GM19463 (cell line): Measurements from ENCODE around the gene ARMH3.
"Not testable (repeated sequence)": the region's sequence is repeated elsewhere in the genome, so short reads cannot be mapped to it uniquely, and the experiment has no call there.

ENCODE experiments used
- ATAC-seq: cut with Tn5 transposase; IDR thresholded peaks from one replicate; pipeline ENCODE4 v1.9.1; 2021; ENCODE audit warnings: mild to moderate bottlenecking, moderate library complexity; ENCODE audit not compliant: unreplicated experiment

The ARMH3 gene

DNA sequence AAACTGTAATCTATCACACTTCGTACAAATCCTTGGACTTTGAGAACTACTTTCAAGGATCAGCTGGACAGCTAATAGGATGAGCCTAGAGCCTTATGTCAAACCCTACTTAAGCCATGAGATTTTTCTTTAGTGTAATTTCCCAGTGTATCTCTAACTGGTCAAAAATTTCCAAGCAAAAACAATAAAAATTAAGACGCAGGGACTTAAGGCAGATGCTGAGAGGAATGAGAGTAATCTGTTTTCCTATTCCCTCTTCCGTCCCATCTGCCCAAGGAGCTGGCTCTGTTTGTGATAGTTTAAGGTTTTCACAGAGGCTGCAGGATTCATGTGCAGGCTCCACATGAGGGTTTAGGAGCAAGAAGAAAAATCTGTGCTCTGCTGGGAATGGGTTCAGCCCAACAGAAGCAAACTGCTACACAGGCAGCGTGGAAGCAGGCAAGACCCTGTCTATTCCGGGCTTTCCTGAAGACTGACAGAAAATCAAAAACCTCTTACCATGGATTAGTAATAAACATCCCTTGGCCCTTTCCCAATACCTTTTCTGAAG is 62.2 kb downstream of the ARMH3 start:
- ATAC-seq, result no peak

- ATAC-seq, result no peak
Measured at GRCh38 chr10:101993221-101993620, 62.8 kb downstream of the ARMH3 start.

- no peak for ATAC-seq
Measured at GRCh38 chr10:101987136-101987535, 68.8 kb downstream of the ARMH3 start.

- no peak for ATAC-seq
Measured at GRCh38 chr10:101986624-101986971, 69.4 kb downstream of the ARMH3 start.

DNA sequence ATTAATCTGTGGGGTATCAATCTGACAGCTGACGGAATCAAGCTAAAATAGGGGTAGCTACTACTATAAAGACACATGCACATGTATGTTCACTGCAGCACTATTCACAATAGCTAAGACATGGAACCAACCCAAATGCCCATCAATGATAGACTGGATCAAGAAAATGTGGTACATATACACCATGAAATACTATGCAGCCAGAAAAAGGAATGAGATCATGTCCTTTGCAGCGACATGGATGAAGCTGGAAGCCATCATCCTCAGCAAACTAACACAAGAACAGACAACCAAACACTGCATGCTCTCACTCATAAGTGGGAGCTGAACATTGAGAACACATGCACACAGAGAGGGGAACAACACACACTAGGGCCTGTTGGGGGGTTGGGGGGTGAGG is 75.3 kb downstream of the ARMH3 start:
- ATAC-seq, result not testable (repeated sequence)

GRCh38 chr10:101974091-101974971 is 81.6 kb downstream of the ARMH3 start:
- ATAC-seq, result no peak

DNA sequence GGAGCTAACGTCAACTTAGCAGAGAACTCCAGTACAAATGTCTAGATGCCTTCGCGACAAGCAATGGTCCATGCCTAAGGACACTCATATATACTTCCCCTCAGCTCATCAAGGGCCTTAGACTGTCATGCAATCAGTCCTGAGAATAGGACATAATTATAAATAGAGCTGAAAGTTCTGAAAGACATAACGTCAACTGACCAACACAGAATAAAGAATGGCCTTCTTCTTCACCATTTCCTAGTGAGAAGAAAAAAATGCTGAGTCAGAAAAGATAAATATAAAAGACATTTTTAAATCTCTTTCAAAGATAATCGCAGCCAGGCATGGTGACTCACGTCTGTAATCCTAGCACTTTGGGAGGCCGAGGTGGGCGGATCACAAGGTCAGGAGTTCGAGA is 83.2 kb downstream of the ARMH3 start:
- ATAC-seq, result no peak

GRCh38 chr10:101969412-101969922 is 86.5 kb downstream of the ARMH3 start:
- no peak for ATAC-seq

DNA sequence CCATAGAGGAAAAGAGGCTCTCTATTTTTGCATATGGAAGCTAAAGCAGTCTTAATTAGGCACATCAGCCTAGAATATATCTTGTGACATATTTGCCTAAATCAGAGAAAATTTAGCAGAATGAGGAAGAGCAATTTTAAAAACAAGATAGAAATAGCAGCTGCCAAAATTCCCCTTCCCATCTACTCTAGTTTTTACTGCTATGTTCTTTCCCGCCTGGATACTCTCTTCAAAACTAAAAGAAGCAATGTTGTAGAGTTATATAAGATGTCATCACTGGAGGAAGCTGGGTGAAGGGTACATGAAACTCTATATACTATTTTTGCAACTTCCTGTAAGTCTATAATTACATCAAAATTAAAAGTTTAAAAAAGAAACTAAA is 87.0 kb downstream of the ARMH3 start:
- no peak for ATAC-seq

- ATAC-seq, result no peak
Measured at GRCh38 chr10:101968286-101968939, 87.6 kb downstream of the ARMH3 start.

DNA sequence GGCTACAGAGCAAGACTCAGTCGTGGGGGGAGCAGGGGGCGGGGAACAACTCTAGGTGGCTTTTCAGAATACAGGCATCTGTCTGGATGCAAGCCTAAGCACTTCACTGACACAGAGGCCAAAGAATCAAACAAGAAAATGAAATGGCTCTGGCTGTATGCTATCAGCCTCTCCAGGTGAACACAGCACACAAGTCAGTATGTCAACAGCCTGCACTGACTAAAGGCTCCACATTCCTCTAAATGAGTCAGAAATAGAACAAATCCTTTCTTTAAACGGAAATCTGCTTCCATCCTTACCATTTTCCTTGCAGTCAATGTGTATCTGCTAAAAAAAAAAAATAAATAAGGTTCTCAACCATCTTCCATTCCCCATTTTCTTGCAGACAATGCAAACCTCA is 88.3 kb downstream of the ARMH3 start:
- ATAC-seq, result no peak

DNA sequence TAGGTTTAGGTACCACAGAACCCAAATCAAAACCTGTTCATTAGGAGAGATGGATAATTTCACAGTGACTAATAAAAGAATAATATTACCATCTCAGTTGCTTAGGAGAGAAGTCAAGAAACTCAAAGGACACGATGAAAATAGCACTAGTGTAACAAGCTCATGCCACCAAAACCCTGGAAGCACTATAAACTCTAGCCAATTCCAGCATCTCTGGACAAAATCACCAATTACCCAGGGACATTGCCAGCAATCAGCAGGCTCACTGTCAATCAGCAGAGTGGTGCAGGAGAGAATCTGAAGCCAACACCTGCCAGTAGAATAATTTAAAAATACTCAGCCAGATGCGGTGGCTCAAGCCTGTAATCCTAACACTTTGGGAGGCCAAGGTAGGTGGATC is 88.9 kb downstream of the ARMH3 start:
- ATAC-seq, result no peak

DNA sequence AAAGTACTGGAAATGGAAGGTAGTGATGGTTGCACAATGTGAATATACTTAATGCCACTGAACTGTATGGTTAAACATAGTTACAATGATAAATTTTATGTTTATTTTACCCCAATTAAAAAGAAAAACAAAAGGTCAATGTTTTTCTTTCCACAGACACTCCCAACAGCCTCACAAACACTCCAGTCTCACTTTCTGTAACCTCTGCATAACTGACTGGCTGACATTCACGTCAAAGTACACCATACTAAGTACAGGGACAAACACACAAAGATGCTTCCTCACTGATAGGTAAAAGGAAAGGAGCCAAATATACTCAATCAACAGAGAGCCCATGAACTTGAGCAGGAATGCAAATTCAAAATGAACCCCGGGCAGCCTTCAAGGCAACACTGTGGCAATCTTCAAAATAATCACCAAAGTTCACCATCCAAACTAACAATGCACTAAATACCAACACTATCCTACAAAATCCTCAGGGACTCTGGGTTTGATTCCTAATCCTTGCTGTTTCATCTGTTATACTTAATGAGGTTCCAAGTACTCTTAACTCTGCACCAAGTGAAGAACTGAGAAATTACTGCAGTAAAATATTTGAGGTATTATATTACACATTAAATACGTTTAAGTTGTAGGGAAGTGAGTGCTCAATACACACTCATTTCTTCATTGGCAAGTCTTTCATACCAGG is 90.8 kb downstream of the ARMH3 start:
- ATAC-seq, result no peak

GRCh38 chr10:101961591-101962498 is 94.1 kb downstream of the ARMH3 start:
- no peak for ATAC-seq

DNA sequence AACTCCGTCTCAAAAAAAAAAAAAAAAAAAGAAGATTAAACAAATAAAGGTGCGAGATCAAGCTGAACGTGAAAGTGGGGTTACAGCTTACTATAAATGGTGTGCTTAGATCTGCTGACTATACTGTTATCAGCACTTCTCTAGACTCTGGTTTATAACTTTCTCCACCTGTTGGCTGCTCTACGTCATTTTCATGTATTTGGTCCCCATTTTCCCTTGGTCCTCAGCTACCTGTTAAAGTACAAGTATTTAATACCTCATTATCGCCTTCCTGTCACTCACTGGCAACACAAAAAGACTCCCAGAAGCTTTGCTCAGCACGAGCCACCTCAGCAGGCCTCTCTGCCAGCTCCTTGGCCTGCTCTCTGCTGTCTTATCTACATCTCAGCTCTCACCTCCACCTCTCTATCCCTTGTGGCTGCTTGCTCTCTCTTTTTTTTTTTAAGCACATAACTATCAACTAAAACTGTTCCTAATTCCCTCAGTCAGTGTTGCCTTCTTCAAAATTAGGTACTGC is 95.0 kb downstream of the ARMH3 start:
- no peak for ATAC-seq

DNA sequence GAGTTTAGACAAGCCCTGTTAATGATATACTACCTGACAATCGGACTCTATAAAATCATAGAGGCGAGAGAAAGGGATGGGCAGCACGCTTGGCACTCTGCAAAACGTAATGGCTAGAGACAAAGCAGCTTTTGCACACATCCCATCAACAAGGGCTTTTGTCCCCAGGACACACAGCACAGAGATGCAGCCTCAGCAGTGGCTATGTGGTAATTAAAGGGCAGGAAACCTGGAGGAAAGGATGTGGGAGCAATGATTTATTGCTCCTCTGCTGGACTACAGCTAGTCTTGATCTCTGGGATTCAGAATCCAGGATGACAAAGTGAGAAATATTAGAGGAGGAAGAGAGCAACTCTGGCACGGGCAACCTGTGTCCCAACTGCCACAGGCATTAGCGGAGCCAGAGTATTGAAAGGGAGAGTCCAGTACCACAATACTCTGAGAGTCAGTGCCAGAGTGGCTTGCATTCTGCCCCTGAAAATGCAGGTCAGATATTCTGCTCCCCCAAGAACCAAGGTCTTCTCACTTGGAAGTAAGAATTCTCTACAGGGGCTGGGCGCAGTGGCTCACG is 96.5 kb downstream of the ARMH3 start:
- ATAC-seq, result no peak

DNA sequence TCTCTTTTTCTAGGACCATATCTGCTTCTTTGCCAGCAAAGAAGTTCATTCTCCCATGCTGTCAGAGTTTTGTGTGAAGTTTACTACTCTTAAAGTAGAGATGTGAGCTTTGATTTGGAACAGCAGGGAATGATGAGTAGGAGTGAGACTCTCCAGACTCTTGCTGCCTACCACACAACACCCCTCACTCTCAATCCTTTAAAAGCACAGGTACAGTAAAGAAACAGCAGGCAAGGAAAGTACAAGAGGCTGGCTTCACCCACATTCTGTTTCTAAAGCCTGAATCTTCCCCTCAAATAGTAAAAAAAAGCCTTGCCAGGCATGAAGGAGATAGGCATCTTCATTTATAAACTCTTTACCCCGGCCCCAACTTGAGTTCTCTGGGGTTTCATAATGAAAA is 97.3 kb downstream of the ARMH3 start:
- ATAC-seq, result no peak

GRCh38 chr10:101956898-101957297 is 99.1 kb downstream of the ARMH3 start:
- ATAC-seq, result no peak

DNA sequence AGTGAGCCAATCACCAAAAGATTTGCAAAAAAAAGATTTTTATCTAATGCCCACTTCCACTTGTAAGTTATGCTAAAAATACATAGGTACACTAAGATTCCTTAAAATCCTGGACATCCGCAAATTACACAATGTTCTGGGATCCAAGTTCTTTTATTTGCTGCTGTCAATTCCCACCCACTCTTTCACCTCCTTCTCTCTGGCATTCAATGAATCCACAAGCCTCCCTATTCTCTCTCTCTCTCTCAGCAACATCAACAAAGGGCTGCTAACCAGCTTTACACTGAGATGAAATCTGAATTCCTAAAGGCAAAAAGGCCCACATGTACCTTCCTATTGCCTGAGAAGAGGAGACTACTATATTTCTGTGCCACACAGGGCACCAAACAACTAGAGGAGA is 99.9 kb downstream of the ARMH3 start:
- ATAC-seq, result no peak

GRCh38 chr10:101952191-101952590 is 103.8 kb downstream of the ARMH3 start:
- ATAC-seq, result no peak
